HFFc6 (cell line): Measurements from ENCODE around the gene COL23A1. TPM values are rescaled to one million over a fixed set of nuclear protein-coding genes. Genes with fewer than 3 reads are reported as not detected.

Experiments
- DNase-seq: peaks from one replicate; pipeline ENCODE4 v3.0.0-alpha.2; 2018
- H3K27ac Mint-ChIP-seq: 2 replicates; pipeline ENCODE4 v1.8.0; 2020; ENCODE audit warnings: mild to moderate bottlenecking, mixed read lengths
- H3K27me3 Mint-ChIP-seq: 2 replicates; pipeline ENCODE4 v1.8.0; 2021; ENCODE audit warnings: mild to moderate bottlenecking, moderate library complexity, mixed read lengths; ENCODE audit not compliant: insufficient read depth
- H3K36me3 Mint-ChIP-seq: 2 replicates; pipeline ENCODE4 v1.8.0; 2021; ENCODE audit warnings: low read depth, mixed read lengths
- H3K4me1 Mint-ChIP-seq: 2 replicates; pipeline ENCODE4 v1.8.0; 2020; ENCODE audit warnings: low read depth, mixed read lengths
- H3K4me3 Mint-ChIP-seq: 2 replicates; pipeline ENCODE4 v1.8.0; 2020; ENCODE audit warnings: mild to moderate bottlenecking, moderate library complexity, mixed read lengths
- H3K9me3 Mint-ChIP-seq: 2 replicates; pipeline ENCODE4 v1.8.0; 2020; ENCODE audit warnings: mild to moderate bottlenecking, mixed read lengths
- CTCF ChIP-seq: fragments of 200-600 bp; sonication (generic); IDR thresholded peaks from 2 replicates; pipeline ENCODE4 v1.5.0; 2021; ENCODE audit warnings: antibody characterized with exemption, mild to moderate bottlenecking
- total RNA-seq, 6 experiments: library from RNA; stranded (reverse); fragmentation: NEBNext Ultra II Directional; extraction: Animal tissue kit (Norgen Biotek cat#: 25700); gene quantifications; 2 replicates in 1 of 6; 3 replicates in 5 of 6; pipeline ENCODE4 v1.2.3, GENCODE V29; 2021

Gene COL23A1
- total RNA-seq, 6 experiments from 2014 or later = not detected

- no peak for TF ChIP-seq CTCF
- DNase-seq = no peak
- Mint-ChIP-seq H3K36me3 (no peaks in the 10 kb centered on the region; the same call in 1 of the 2 replicates), H3K27me3 (peaks cover 15% of the 10 kb centered on the region), H3K27ac (no peak overlapping the region), H3K9me3 (peaks cover 37% of the 10 kb centered on the region), H3K4me1 (peaks cover 12% of the 10 kb centered on the region), H3K4me3 (peak overlapping the region; percentile 19)
Observed at GRCh38 chr5:178467568-178468195, 122.5 kb downstream of the COL23A1 start.

DNA sequence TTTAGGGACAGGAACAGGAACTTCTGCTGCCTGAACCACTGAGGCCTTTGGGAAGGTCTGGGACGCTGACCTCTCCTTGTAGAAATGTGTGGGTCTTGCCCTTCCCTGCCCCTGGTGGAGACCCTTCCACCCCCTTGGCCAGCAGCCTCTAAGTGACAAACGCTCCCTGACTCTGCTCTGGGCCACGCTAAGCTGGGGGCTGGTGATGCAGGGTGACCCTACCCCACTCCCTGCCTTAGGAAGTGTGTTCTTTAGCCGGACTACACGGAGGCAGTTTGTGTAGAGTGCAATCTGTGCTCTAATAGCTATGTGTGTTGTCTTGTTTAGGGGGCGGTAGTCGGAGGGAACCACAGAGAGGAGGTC lies 123.0 kb downstream of the COL23A1 start:
- Mint-ChIP-seq H3K27ac (no peak overlapping the region), H3K27me3 (peaks cover 18% of the 10 kb centered on the region), H3K9me3 (peaks cover 39% of the 10 kb centered on the region), H3K36me3 (no peaks in the 10 kb centered on the region; the same call in 1 of the 2 replicates), H3K4me3 (peak overlapping the region; percentile 19), H3K4me1 (peaks cover 12% of the 10 kb centered on the region)
- DNase-seq = no peak
- TF ChIP-seq CTCF = no peak

DNA sequence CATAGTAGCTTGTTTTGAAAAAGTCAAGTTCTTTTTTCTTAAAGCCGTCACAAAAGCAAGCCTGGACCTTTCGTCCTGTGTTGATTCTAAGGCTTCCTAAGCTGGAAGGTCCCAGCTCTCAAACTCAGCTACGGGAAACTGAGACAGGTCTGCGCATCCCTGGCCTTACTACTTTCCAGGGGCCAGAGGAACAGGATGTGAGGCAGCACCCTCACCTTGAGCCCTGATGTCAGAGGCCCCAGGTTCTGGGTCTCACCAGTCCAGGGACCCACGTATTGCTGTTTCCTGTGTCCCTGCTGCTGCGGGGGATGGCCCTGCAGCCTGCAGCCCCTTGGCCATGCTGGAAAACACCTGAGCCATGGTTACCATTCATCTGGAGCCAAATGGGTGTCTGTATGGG lies 123.9 kb downstream of the COL23A1 start:
- H3K27ac Mint-ChIP-seq = no peak overlapping the region
- DNase-seq = no peak
- H3K9me3 Mint-ChIP-seq = peaks cover 43% of the 10 kb centered on the region
- H3K36me3 Mint-ChIP-seq = no peaks in the 10 kb centered on the region; the same call in 1 of the 2 replicates
- H3K27me3 Mint-ChIP-seq = peaks cover 18% of the 10 kb centered on the region
- no peak overlapping the region for H3K4me3 Mint-ChIP-seq
- H3K4me1 Mint-ChIP-seq = peaks cover 12% of the 10 kb centered on the region
- no peak for TF ChIP-seq CTCF

DNA sequence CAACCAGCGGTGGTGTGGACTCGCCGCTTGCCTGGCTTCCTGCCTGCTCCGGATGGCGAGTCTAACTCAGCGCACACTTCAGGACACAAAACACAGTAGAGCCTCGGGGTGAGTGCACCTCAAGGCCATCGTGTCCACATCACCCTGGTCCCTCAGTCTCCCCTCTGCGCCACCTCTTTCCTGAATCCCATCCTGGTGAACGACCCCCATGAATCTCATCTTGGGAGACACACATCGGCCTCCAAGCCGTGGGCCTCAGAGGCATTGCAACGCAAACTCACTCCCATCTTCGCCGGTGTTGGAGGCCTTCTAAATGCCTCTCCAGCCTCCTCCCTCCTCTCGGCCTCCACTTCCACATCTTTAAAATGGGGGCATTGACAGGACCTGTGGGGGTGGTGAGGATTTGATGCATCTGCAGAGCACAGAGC lies 124.3 kb downstream of the COL23A1 start:
- peaks cover 12% of the 10 kb centered on the region for H3K4me1 Mint-ChIP-seq
- TF ChIP-seq CTCF = no peak
- H3K36me3 Mint-ChIP-seq = no peaks in the 10 kb centered on the region; the same call in 1 of the 2 replicates

DNA sequence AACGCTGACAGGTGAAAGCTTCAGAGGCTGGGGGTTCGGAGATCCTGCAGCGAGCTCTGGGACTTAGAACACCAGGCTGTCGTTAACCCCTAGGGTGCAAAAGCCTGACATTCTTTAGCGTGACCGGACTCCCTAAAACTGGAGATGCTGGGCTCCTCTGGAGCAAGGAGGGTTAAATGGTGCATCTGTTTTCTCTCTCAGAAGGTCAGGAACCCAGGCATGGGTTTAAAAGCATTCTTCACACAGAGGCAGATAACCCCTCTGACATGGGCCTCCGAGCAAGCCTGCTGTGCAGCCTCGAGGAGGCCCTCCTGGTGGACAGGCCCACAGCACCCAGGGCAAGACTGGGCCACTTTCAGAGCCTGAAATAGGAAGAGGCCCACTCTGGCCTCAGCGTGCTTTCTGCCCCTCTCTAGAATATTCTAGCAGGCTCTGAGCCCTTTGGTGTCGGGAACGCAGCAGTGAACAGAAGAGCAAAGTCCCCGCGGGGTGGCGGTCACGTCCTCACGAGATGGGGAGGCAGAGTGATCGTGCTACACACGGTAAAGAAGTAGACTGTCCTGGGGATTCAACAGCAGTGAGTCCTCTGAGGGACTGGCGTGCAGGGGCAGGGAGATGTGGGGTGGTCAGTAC lies 124.8 kb downstream of the COL23A1 start:
- Mint-ChIP-seq H3K9me3 (peaks cover 46% of the 10 kb centered on the region), H3K27me3 (peaks cover 14% of the 10 kb centered on the region), H3K4me1 (peaks cover 12% of the 10 kb centered on the region), H3K27ac (no peak overlapping the region), H3K4me3 (no peak overlapping the region), H3K36me3 (no peaks in the 10 kb centered on the region; the same call in 1 of the 2 replicates)
- DNase-seq = no peak
- TF ChIP-seq CTCF = no peak

More for the DNA sequence above, 124.3 kb downstream of the COL23A1 start:
- peaks cover 43% of the 10 kb centered on the region for H3K9me3 Mint-ChIP-seq
- no peak for DNase-seq
- peaks cover 17% of the 10 kb centered on the region for H3K27me3 Mint-ChIP-seq
- H3K4me3 Mint-ChIP-seq = no peak overlapping the region
- H3K27ac Mint-ChIP-seq = no peak overlapping the region
